ENCODE measurements around the gene OBP2A. TPM values are rescaled to one million over a fixed set of nuclear protein-coding genes. Genes with fewer than 3 reads are reported as not detected.

Gene OBP2A
- total and polyA plus RNA-seq, 9 donors = not detected

DNA sequence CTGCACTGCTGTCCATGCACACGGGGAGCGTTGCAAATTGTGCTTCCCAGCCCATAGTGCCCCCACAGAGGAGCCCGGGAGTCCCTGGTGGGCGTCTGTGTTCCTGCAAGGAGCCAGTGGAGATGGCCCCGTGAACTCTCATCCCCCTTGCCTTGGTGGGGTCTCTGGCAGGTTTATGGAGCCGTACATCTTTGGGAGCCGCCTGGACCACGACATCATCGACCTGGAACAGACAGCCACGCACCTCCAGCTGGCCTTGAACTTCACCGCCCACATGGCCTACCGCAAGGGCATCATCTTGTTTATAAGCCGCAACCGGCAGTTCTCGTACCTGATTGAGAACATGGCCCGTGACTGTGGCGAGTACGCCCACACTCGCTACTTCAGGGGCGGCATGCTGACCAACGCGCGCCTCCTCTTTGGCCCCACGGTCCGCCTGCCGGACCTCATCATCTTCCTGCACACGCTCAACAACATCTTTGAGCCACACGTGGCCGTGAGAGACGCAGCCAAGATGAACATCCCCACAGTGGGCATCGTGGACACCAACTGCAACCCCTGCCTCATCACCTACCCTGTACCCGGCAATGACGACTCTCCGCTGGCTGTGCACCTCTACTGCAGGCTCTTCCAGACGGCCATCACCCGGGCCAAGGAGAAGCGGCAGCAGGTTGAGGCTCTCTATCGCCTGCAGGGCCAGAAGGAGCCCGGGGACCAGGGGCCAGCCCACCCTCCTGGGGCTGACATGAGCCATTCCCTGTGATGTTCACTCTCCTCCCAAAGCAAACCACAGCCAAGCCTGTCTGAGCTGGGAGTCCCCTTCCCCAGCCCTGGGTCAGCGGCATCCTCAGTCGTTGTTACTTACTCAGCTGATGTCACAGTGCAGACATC lies 42.3 kb upstream of the OBP2A start:
- Histone ChIP-seq H3K9me3 (replicated peaks; ENCODE audit: control insufficient read depth, low read depth, low read length) (no peaks in the 10 kb centered on the region), H3K27me3 (ENCODE audit: control insufficient read depth, insufficient read depth, low read length) (no peaks in the 10 kb centered on the region), H3K36me3 (ENCODE audit: control insufficient read depth, insufficient read depth, low read length) (peaks cover 38% of the 10 kb centered on the region), H3K4me3 (ENCODE audit: low read length) (no peak overlapping the region), H3K4me1 (ENCODE audit: control insufficient read depth, insufficient read depth, low read length) (peaks cover 16% of the 10 kb centered on the region), H3K27ac (ENCODE audit: low read length) (no peak overlapping the region)
- DNase-seq = no peak
- WGBS (ENCODE audit: insufficient coverage) = 87% methylated on average over 36 of the region's 41 CpGs

DNA sequence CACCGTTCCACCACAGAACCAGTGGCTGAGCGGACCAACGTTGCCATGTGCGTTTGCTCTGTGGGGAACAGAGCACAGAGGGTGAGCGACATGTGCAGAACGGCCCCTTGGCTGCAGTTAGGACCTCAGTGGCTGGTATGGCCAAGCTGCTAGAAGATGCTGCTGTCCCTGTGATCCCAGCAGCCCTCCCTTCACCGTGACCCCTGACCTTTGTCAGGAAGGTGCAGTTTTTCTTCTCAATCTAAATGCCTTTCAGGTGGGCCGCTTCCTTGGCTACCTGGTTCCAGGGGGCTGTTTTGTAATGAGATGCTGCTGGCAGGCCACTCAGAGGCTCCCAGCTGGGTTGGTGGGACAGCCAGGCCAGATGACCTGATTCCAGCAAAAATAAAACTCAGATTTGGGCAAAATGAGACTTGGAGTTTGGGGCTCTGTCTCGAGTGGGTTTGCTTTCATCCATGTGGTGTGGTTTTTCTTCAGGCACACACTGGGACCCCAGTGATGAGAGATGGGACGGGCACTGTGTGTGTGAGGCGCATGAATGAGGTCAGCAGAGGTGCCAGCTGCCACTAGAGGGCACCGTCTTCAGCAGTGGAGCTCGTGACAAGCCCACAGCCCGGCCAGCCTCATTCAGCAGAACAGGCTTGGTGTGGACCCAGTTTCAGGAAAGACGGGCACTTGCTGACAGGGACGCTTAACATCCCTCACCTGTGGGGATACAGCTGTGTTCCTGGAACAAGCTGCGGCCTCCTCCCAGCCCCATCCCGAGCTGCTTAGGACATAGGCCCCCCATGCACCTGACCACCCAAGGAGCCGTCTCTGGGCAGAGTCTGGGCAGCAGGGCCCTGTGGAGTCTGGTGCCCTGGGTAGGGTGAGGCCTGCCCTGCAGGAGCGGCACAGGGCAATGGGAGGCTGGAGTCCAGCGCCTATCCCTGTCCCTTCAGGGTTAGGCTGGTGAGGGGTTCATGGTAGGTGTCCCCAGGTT lies 41.4 kb upstream of the OBP2A start:
- no peaks in the 10 kb centered on the region for H3K27me3 ChIP-seq (ENCODE audit: control insufficient read depth, insufficient read depth, low read length)
- peak; percentile 46 for DNase-seq
- H3K36me3 ChIP-seq (ENCODE audit: control insufficient read depth, insufficient read depth, low read length) = peaks cover 38% of the 10 kb centered on the region
- H3K27ac ChIP-seq (ENCODE audit: low read length) = no peak overlapping the region
- peaks cover 13% of the 10 kb centered on the region for H3K4me1 ChIP-seq (ENCODE audit: control insufficient read depth, insufficient read depth, low read length)
- 63% methylated on average over 19 of the region's 21 CpGs for WGBS (ENCODE audit: insufficient coverage)
- H3K9me3 ChIP-seq (replicated peaks; ENCODE audit: control insufficient read depth, low read depth, low read length) = no peaks in the 10 kb centered on the region
- H3K4me3 ChIP-seq (ENCODE audit: low read length) = no peak overlapping the region

DNA sequence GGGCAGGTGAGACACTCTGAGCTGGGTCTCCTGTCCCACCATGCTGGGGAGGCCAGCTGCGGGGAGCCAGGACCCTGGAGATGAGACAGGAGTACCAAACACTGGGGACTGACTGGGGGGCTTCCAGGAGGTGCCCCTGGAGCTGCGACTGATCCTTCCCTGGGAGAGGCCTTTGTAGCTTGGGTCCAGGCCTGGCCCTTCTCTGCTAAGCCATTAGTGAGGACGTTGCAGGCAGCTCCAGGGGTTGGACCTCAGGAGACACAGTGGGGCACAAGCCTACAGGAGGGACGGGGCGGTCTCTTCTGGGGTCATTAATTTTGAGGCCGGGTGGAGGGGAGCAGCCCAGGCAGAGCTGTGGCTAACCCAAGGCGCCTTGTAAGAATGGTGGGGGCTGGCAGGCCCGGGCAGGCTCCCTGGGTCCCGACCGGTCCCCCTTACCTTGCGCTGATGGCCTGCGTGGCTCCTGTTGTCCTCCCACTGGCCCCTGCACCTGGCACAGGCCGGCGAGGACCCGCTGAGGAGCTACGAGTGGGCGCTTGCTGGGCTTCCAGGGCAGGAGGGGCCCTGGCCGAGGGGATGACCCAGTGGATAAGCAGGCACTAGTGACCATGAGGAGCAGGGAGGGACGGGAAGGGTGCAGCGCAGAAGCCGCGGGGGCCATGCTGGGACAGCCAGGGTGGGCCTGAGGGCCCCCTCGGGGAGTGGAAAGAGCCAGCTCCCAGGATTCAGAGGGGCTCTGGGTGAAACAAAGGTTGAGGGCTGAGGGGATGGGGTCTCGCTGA lies 40.3 kb upstream of the OBP2A start:
- Histone ChIP-seq H3K4me3 (ENCODE audit: low read length) (no peak overlapping the region), H3K4me1 (ENCODE audit: control insufficient read depth, insufficient read depth, low read length) (peaks cover 12% of the 10 kb centered on the region), H3K9me3 (replicated peaks; ENCODE audit: control insufficient read depth, low read depth, low read length) (no peaks in the 10 kb centered on the region), H3K27me3 (ENCODE audit: control insufficient read depth, insufficient read depth, low read length) (no peaks in the 10 kb centered on the region), H3K36me3 (ENCODE audit: control insufficient read depth, insufficient read depth, low read length) (peaks cover 38% of the 10 kb centered on the region), H3K27ac (ENCODE audit: low read length) (no peak overlapping the region)
- no peak for DNase-seq
- 77% methylated on average over 24 of the region's 24 CpGs for WGBS (ENCODE audit: insufficient coverage)

DNA sequence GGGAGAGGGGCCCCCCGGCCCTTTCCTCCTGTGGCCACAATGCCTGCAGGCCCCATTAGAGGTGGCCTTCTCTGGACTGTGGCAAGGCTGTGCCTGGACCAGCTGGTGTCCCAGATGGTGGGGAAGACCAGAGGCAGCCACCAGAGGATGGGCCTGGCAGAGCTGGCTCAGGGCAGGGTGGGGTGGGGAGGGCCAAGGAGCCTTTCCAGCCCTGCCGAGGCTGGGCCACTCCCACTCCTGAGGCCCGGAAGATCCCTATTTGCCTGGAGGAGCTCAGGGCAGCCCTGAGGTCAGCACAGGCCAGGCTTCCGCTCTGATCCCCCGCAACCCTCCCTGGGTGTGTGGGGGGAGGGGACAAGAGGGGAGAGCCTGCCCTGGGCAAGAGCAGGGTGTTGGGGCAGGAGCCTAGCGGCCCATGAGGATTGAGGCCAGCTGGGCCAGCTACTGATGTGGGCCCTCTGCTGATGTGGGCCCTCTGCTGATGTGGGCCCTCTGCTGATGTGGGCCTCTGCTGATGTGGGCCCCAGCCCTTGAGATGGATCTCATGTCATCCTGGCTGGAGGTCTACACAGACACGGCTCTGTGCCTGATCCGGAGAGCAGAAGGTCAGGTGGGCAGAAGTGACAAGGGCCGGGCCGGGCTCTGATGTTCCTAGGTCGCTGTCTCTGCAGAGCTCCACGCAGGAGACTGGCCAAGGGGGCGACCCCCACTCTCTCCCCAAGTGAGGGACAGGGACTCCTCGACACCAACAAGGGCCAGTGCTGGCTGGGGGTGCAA lies 39.4 kb upstream of the OBP2A start:
- peaks cover 8% of the 10 kb centered on the region for H3K4me1 ChIP-seq (ENCODE audit: control insufficient read depth, insufficient read depth, low read length)
- no peak for DNase-seq
- 44% methylated on average over 12 of the region's 14 CpGs for WGBS (ENCODE audit: insufficient coverage)
- H3K27ac ChIP-seq (ENCODE audit: low read length) = no peak overlapping the region
- no peaks in the 10 kb centered on the region for H3K9me3 ChIP-seq (replicated peaks; ENCODE audit: control insufficient read depth, low read depth, low read length)
- H3K27me3 ChIP-seq (ENCODE audit: control insufficient read depth, insufficient read depth, low read length) = no peaks in the 10 kb centered on the region
- no peak overlapping the region for H3K4me3 ChIP-seq (ENCODE audit: low read length)
- H3K36me3 ChIP-seq (ENCODE audit: control insufficient read depth, insufficient read depth, low read length) = peaks cover 38% of the 10 kb centered on the region

DNA sequence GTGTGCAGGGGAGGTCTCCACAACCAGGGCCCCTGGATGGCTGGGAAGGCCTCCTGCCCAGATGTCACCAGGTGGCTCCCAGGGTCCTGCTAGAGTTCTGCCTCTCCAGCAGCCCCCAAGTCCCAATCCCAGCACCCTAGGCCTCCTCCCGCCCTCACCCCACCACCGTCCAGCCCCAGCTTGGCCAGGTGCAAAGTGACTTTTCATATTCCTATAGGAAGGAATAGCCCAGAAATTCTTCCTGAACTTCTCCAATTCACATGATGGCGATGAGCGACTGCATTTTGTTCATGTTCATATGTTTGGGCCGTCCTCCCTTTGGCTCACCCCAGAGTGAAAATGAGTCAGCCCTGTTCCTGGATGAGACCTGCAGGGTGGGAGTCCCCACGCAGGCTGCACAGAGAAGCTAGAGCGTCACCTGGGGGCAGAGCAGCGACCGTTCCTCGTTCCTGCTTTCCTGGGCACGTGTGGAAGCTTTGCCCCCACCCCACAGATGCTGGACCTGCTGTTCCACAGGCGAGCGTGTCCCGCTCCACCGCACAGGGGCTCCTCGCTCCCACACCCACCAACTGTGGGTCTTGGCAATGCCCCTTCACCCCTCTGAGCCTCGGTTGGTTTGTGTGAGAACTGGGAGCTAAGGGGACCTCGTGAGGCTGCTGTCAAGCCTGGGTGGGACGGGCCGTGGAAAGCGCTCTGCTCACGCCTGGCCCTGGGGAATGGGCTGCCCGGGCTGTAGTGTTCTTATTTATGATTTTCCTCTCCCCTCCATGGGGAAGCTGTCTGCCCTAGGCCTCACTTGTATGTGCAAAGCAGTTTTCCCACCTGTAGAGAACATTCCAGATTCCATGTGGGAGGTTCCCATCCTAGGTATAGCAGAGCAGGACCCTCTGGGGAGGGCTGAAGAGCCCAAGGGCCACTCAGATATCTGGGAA lies 38.6 kb upstream of the OBP2A start:
- Histone ChIP-seq H3K27me3 (ENCODE audit: control insufficient read depth, insufficient read depth, low read length) (no peaks in the 10 kb centered on the region), H3K4me3 (ENCODE audit: low read length) (no peak overlapping the region), H3K9me3 (replicated peaks; ENCODE audit: control insufficient read depth, low read depth, low read length) (no peaks in the 10 kb centered on the region), H3K4me1 (ENCODE audit: control insufficient read depth, insufficient read depth, low read length) (no peaks in the 10 kb centered on the region), H3K36me3 (ENCODE audit: control insufficient read depth, insufficient read depth, low read length) (peaks cover 30% of the 10 kb centered on the region), H3K27ac (ENCODE audit: low read length) (no peak overlapping the region)
- 77% methylated on average over 10 of the region's 23 CpGs for WGBS (ENCODE audit: insufficient coverage)
- no peak for DNase-seq

DNA sequence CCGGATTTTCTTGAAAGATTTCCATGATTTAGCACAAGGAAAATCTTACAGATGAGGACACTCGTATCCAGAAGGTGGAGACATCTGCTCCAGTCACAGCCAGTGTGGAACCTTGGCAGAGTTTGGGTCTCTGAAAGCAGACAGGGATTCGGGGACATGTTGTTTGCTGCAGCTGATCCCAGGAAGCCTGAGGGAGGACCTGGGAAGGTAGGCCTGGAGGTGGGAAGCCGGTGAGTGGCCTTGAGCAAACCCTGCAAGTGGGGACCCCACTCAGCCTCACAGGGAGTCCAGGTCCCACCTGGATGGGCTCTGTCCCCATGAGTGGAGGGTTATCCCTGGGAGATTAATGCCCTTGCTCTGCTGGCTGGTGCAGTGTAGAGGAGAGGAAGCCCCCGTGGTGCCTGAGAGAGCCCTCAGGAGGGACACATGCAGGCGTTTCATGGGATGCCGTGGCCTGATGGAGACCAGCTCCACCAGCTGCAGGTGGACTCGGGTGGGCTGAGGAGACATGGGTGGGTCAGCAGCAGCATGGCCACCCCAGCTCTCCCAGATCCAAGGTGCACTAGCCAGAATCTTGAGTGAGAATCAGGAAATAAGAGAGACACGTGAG lies 37.6 kb upstream of the OBP2A start:
- 90% methylated on average over 7 of the region's 9 CpGs for WGBS (ENCODE audit: insufficient coverage)
- DNase-seq = no peak
- no peaks in the 10 kb centered on the region for H3K27me3 ChIP-seq (ENCODE audit: control insufficient read depth, insufficient read depth, low read length)

DNA sequence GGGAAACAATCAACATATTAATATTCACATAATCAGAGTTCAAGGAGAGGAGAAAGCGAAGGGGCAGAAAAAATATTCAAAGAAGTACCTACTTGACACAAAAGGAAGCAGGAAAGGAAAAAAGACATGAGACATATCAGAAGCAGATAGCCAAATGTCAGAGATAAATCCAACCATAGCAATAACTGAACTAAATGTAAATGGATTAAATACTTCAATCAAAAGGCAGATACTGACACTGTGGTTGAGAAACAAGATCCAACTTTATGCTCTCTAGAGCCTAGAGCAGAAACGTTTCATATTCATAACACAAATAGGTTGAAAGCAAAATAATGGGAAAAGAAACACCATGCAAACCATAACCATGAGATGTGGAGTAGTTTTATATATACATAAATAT lies 36.5 kb upstream of the OBP2A start:
- WGBS (ENCODE audit: insufficient coverage) = no CpG with 5 or more reads among the region's 2 CpGs
- Histone ChIP-seq H3K27ac (ENCODE audit: low read length) (no peak overlapping the region), H3K9me3 (replicated peaks; ENCODE audit: control insufficient read depth, low read depth, low read length) (no peaks in the 10 kb centered on the region), H3K4me1 (ENCODE audit: control insufficient read depth, insufficient read depth, low read length) (peaks cover 2% of the 10 kb centered on the region), H3K4me3 (ENCODE audit: low read length) (no peak overlapping the region), H3K27me3 (ENCODE audit: control insufficient read depth, insufficient read depth, low read length) (no peaks in the 10 kb centered on the region), H3K36me3 (ENCODE audit: control insufficient read depth, insufficient read depth, low read length) (peaks cover 9% of the 10 kb centered on the region)
- no peak for DNase-seq

More for the DNA sequence above, 37.6 kb upstream of the OBP2A start:
- H3K27ac ChIP-seq (ENCODE audit: low read length) = no peak overlapping the region
- H3K4me1 ChIP-seq (ENCODE audit: control insufficient read depth, insufficient read depth, low read length) = peaks cover 2% of the 10 kb centered on the region
- no peaks in the 10 kb centered on the region for H3K9me3 ChIP-seq (replicated peaks; ENCODE audit: control insufficient read depth, low read depth, low read length)
- no peak overlapping the region for H3K4me3 ChIP-seq (ENCODE audit: low read length)
- peaks cover 20% of the 10 kb centered on the region for H3K36me3 ChIP-seq (ENCODE audit: control insufficient read depth, insufficient read depth, low read length)

DNA sequence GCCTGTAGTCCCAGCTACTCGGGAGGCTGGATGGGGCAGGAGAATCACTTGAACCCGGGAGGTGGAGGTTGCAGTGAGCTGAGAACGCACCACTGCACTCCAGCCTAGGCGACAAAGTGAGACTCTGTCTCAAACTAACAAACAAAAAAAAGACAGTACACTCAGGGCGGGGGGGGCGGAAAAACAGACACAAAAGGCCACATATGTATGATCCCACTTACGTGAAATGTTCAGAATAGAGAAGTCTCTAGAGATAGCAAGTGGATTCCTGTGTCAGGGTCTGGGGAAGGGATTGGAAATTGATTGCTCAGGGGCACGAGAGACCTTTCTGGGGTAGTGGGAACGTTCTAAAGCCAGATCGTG lies 33.7 kb upstream of the OBP2A start:
- H3K4me1 ChIP-seq (ENCODE audit: control insufficient read depth, insufficient read depth, low read length) = peaks cover 2% of the 10 kb centered on the region
- no peaks in the 10 kb centered on the region for H3K27me3 ChIP-seq (ENCODE audit: control insufficient read depth, insufficient read depth, low read length)
- no peaks in the 10 kb centered on the region for H3K36me3 ChIP-seq (ENCODE audit: control insufficient read depth, insufficient read depth, low read length)
- H3K9me3 ChIP-seq (replicated peaks; ENCODE audit: control insufficient read depth, low read depth, low read length) = no peaks in the 10 kb centered on the region
- H3K27ac ChIP-seq (ENCODE audit: low read length) = no peak overlapping the region
- DNase-seq = no peak
- WGBS (ENCODE audit: insufficient coverage) = 65% methylated on average over 4 of the region's 10 CpGs
- no peak overlapping the region for H3K4me3 ChIP-seq (ENCODE audit: low read length)

All from muscle of leg (tissue), 11 donors.